Kidney capillary endothelial cell (primary cell): ENCODE measurements around the gene GTSE1.
A peak's percentile ranks its signal among the peaks of the same experiment; 100 is the strongest.
"Not testable (repeated sequence)": the region's sequence is repeated elsewhere in the genome, so short reads cannot be mapped to it uniquely, and the experiment has no call there.

ENCODE experiments used
- DNase-seq: peaks from one replicate; pipeline ENCODE4 v3.0.0-alpha.2; 2018; ENCODE audit warnings: low spot score

The GTSE1 gene

GRCh38 chr22:46296257-46297150 lies at the start of gene GTSE1:
Gene GTSE1, plus strand, starts transcription at chr22:46296870. Its CDS starts 531 bp downstream, at chr22:46297401.
- peak; percentile 99 for DNase-seq

GRCh38 chr22:46247443-46247975 lies 49.2 kb upstream of the GTSE1 start:
- no peak for DNase-seq

GRCh38 chr22:46250035-46250782 lies 46.5 kb upstream of the GTSE1 start, which contains the start of gene CDPF1:
Gene CDPF1, minus strand, starts transcription at chr22:46250293. Its CDS starts 2,009 bp downstream, at chr22:46248284.
- DNase-seq = peak; percentile 60

GRCh38 chr22:46250783-46251125 lies 45.9 kb upstream of the GTSE1 start:
- DNase-seq = no peak

- no peak for DNase-seq
Observed at GRCh38 chr22:46251266-46251665, 45.4 kb upstream of the GTSE1 start.

- no peak for DNase-seq
Observed at GRCh38 chr22:46251816-46252380, 44.8 kb upstream of the GTSE1 start.

- DNase-seq = no peak
Observed at GRCh38 chr22:46256358-46256958, 40.2 kb upstream of the GTSE1 start.

GRCh38 chr22:46259374-46259773 lies 37.3 kb upstream of the GTSE1 start:
- DNase-seq = no peak

GRCh38 chr22:46260038-46260437 lies 36.6 kb upstream of the GTSE1 start:
- DNase-seq = no peak

- peak; percentile 50 for DNase-seq
Observed at GRCh38 chr22:46262449-46263215, 34.0 kb upstream of the GTSE1 start.

- DNase-seq = no peak
Observed at GRCh38 chr22:46263216-46263590, 33.5 kb upstream of the GTSE1 start, which contains the start of gene PKDREJ. Gene PKDREJ, minus strand, starts transcription at chr22:46263343. Its CDS starts 21 bp downstream, at chr22:46263322.

- not testable (repeated sequence) for DNase-seq
Observed at GRCh38 chr22:46264520-46264919, 32.1 kb upstream of the GTSE1 start.

GRCh38 chr22:46265627-46266026 lies 31.0 kb upstream of the GTSE1 start:
- not testable (repeated sequence) for DNase-seq

- peak; percentile 74 for DNase-seq
Observed at GRCh38 chr22:46267431-46268279, 29.0 kb upstream of the GTSE1 start, which contains the start of gene TTC38. Gene TTC38, plus strand, starts transcription at chr22:46268008. Its CDS starts 32 bp downstream, at chr22:46268040.

- DNase-seq = no peak
Observed at GRCh38 chr22:46269564-46269963, 27.1 kb upstream of the GTSE1 start.

GRCh38 chr22:46272196-46272595 lies 24.5 kb upstream of the GTSE1 start:
- no peak for DNase-seq

GRCh38 chr22:46272762-46273431 lies 23.8 kb upstream of the GTSE1 start:
- DNase-seq = no peak

GRCh38 chr22:46273432-46274148 lies 23.1 kb upstream of the GTSE1 start:
- no peak for DNase-seq

- no peak for DNase-seq
Observed at GRCh38 chr22:46274381-46274780, 22.3 kb upstream of the GTSE1 start.
